ENCODE data around the gene CRYAA. TPM values are rescaled to one million over a fixed set of nuclear protein-coding genes. Genes with fewer than 3 reads are reported as not detected.

The CRYAA gene
- polyA plus RNA-seq, 3 donors, result not detected

GRCh38 chr21:43191971-43192370, 23.2 kb downstream of the CRYAA start:
- DNase-seq, result no peak
- peaks cover 33% of the 10 kb centered on the region for H3K4me1 Mint-ChIP-seq
- Histone ChIP-seq H3K9me3 (replicated peaks in 1 of 2; ENCODE audit: control insufficient read depth in 1 of 2, insufficient read depth in 1 of 2, low read length in 2 of 2) (no peaks in the 10 kb centered on the region), H3K79me2 (ENCODE audit: insufficient read depth, low read length) (no peaks in the 10 kb centered on the region), H4K20me1 (ENCODE audit: insufficient read depth, low read length) (no peaks in the 10 kb centered on the region), H2AFZ (ENCODE audit: insufficient read depth, low read depth, low read length, poor library complexity, severe bottlenecking) (no peak overlapping the region), H3K9ac (ENCODE audit: insufficient read depth, low read length, poor library complexity, severe bottlenecking) (no peak overlapping the region), H3K4me3 (replicated peaks in 1 of 3; ENCODE audit: low read depth in 2 of 3, low read length in 3 of 3) (no peak overlapping the region), H3K4me2 (replicated peaks; ENCODE audit: extremely low read depth, low read length, poor library complexity, severe bottlenecking) (no peak overlapping the region), H3K27me3 (ENCODE audit: control insufficient read depth in 2 of 2, insufficient read depth in 2 of 2, low read length in 2 of 2) (no peaks in the 10 kb centered on the region), H3K4me1 (ENCODE audit: control insufficient read depth in 1 of 2, insufficient read depth in 2 of 2, low read length in 2 of 2) (peaks cover 15 to 23% of the 10 kb centered on the region in 2 donors), H3K36me3 (replicated peaks in 1 of 2; ENCODE audit: control insufficient read depth in 1 of 2, insufficient read depth in 2 of 2, low read length in 2 of 2) (no peaks in the 10 kb centered on the region), H3K27ac (ENCODE audit: low read depth in 1 of 2, low read length in 2 of 2) (no peak overlapping the region)
- WGBS (ENCODE audit: insufficient coverage), result 90% methylated on average over 7 of the region's 7 CpGs
- H3K27ac Mint-ChIP-seq, result peak overlapping the region in 1 of 7 donors; percentile 6
- peak overlapping the region in 1 of 2 donors; percentile 32 for H3K4me3 Mint-ChIP-seq
- H3K36me3 Mint-ChIP-seq, result no peaks in the 10 kb centered on the region
- no peak for TF ChIP-seq CTCF (IDR thresholded peaks at IDR 0.05)
- peaks cover 0 to 7% (median 2%) of the 10 kb centered on the region in 7 donors for H3K9me3 Mint-ChIP-seq
- H3K27me3 Mint-ChIP-seq (ENCODE audit: low read depth in 3 of 3), result peaks cover 8 to 14% (median 8%) of the 10 kb centered on the region in 3 donors
- intact Hi-C loops (cut with micrococcal nuclease), result no loop called here

- Histone ChIP-seq H4K20me1 (ENCODE audit: insufficient read depth, low read length) (no peaks in the 10 kb centered on the region), H3K27ac (ENCODE audit: low read depth in 1 of 2, low read length in 2 of 2) (no peak overlapping the region), H3K9me3 (replicated peaks in 1 of 2; ENCODE audit: control insufficient read depth in 1 of 2, insufficient read depth in 1 of 2, low read length in 2 of 2) (peaks cover 0 to under 1% of the 10 kb centered on the region in 2 donors), H3K36me3 (replicated peaks in 1 of 2; ENCODE audit: control insufficient read depth in 1 of 2, insufficient read depth in 2 of 2, low read length in 2 of 2) (no peaks in the 10 kb centered on the region), H3K79me2 (ENCODE audit: insufficient read depth, low read length) (no peaks in the 10 kb centered on the region), H3K4me2 (replicated peaks; ENCODE audit: extremely low read depth, low read length, poor library complexity, severe bottlenecking) (no peak overlapping the region), H3K27me3 (ENCODE audit: control insufficient read depth in 2 of 2, insufficient read depth in 2 of 2, low read length in 2 of 2) (no peaks in the 10 kb centered on the region), H3K4me1 (ENCODE audit: control insufficient read depth in 1 of 2, insufficient read depth in 2 of 2, low read length in 2 of 2) (peaks cover 15 to 23% of the 10 kb centered on the region in 2 donors), H3K9ac (ENCODE audit: insufficient read depth, low read length, poor library complexity, severe bottlenecking) (no peak overlapping the region), H2AFZ (ENCODE audit: insufficient read depth, low read depth, low read length, poor library complexity, severe bottlenecking) (no peak overlapping the region), H3K4me3 (replicated peaks in 1 of 3; ENCODE audit: low read depth in 2 of 3, low read length in 3 of 3) (no peak overlapping the region)
- H3K27ac Mint-ChIP-seq, result peak overlapping the region in 1 of 7 donors; percentile 29
- intact Hi-C loops (cut with micrococcal nuclease), result no loop called here
- H3K4me1 Mint-ChIP-seq, result peaks cover 33% of the 10 kb centered on the region
- H3K4me3 Mint-ChIP-seq, result peak overlapping the region in 1 of 2 donors; percentile 21
- H3K9me3 Mint-ChIP-seq, result peaks cover 0 to 9% (median 3%) of the 10 kb centered on the region in 7 donors
- H3K27me3 Mint-ChIP-seq (ENCODE audit: low read depth in 3 of 3), result peaks cover 8 to 14% (median 9%) of the 10 kb centered on the region in 3 donors
- WGBS (ENCODE audit: insufficient coverage), result 78% methylated on average over 8 of the region's 8 CpGs
- H3K36me3 Mint-ChIP-seq, result no peaks in the 10 kb centered on the region
- TF ChIP-seq CTCF (IDR thresholded peaks at IDR 0.05), result no peak
- no peak for DNase-seq
These were observed 23.8 kb downstream of the CRYAA start for GRCh38 chr21:43192501-43193081.
